ENCODE measurements around the gene STX12.

Gene STX12

DNA sequence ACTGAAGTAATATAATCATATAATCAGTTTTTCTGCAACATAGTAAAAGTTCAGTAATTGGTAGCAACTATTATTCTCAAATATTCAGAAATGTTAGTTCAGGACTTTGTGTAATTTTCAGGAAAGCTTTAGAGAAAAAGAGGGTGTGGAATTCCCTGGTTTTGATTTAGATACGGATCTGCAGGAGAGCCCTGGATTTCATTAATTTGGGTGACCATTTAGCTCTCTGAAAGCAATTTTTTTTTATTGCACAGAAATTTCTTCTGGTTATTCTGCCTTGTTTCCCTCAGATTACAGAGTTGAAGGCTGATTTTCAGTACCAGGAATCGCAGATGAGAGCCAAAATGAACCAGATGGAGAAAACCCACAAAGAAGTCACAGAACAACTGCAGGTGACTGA is 13.8 kb upstream of the STX12 start:
- TF ChIP-seq, protein P1, sequence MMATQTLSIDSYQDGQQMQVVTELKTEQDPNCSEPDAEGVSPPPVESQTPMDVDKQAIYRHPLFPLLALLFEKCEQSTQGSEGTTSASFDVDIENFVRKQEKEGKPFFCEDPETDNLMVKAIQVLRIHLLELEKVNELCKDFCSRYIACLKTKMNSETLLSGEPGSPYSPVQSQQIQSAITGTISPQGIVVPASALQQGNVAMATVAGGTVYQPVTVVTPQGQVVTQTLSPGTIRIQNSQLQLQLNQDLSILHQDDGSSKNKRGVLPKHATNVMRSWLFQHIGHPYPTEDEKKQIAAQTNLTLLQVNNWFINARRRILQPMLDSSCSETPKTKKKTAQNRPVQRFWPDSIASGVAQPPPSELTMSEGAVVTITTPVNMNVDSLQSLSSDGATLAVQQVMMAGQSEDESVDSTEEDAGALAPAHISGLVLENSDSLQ (IDR thresholded peaks at IDR 0.05), result no peak
- TF ChIP-seq FOXK2 (IDR thresholded peaks at IDR 0.05) (no peak), L3MBTL2 (conservative IDR thresholded peaks at IDR 0.05) (no peak), LEF1 (IDR thresholded peaks at IDR 0.05; ENCODE audit: borderline replicate concordance) (no peak)
- POLR2A ChIA-PET, result no interaction called here
- no peak for DNase-seq (ENCODE audit: extremely low spot score)
- CTCF ChIA-PET, result interaction anchor here (1.1 kb wide), 1 partner anchor 90 kb away, joined by 4 read pairs; no protein-coding TSS in a partner anchor

- POLR2A ChIA-PET, result interaction anchor here (1.1 kb wide), 1 partner anchor 12 kb away, joined by 3 read pairs; the partner anchor contains the start of gene STX12
- CTCF ChIA-PET, result interaction anchor here (0.6 kb wide), 2 partner anchors 254 to 415 kb away, joined by 3 to 9 read pairs; no protein-coding TSS in a partner anchor
- DNase-seq (ENCODE audit: extremely low spot score), result no peak
- TF ChIP-seq SP1 (IDR thresholded peaks at IDR 0.05) (no peak), BHLHE40 (IDR thresholded peaks at IDR 0.05; ENCODE audit: borderline replicate concordance) (no peak), SUZ12 (IDR thresholded peaks at IDR 0.05) (no peak), ZNF384 (IDR thresholded peaks at IDR 0.05) (no peak), TARDBP (IDR thresholded peaks at IDR 0.05) (no peak), NFRKB (IDR thresholded peaks at IDR 0.05) (no peak), LEF1 (IDR thresholded peaks at IDR 0.05; ENCODE audit: borderline replicate concordance) (no peak), ELF4 (IDR thresholded peaks at IDR 0.05) (no peak), FOXM1 (IDR thresholded peaks at IDR 0.05; ENCODE audit: borderline replicate concordance) (no peak), FOXA1 (IDR thresholded peaks at IDR 0.05) (no peak), HDGF (IDR thresholded peaks at IDR 0.05; ENCODE audit: borderline replicate concordance) (no peak), ARNT (IDR thresholded peaks at IDR 0.05) (no peak), FOXK2 (IDR thresholded peaks at IDR 0.05) (no peak), L3MBTL2 (conservative IDR thresholded peaks at IDR 0.05) (no peak), CTBP1 (IDR thresholded peaks at IDR 0.05; ENCODE audit: borderline replicate concordance) (no peak)
- TF ChIP-seq, protein P1 (IDR thresholded peaks at IDR 0.05), result no peak
These were observed 12.6 kb upstream of the STX12 start for GRCh38 chr1:27760426-27760825.

DNA sequence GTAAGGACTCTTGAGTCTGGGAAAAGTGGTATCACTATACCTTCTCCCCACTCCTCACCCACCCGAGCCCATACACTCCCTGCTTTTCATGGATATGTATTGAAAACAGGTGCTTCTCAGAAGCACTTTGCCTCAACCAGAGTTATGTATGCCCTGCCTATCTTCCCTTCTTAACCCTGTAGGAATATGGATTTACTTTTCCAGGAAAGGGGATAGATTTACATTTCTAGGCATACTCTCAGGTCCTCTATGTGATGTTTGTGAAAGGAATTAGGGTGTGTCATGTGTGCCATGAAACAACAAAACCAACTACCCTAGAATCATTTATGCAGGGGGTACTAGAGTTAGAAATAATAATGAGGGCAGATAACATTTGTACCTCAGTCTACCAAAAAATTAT is 11.0 kb upstream of the STX12 start:
- ChIA-PET CTCF (interaction anchor here (0.6 kb wide), 1 partner anchor 598 kb away, joined by 3 read pairs; no protein-coding TSS in a partner anchor), POLR2A (no interaction called here)
- TF ChIP-seq NFRKB (IDR thresholded peaks at IDR 0.05) (no peak), CTBP1 (IDR thresholded peaks at IDR 0.05; ENCODE audit: borderline replicate concordance) (no peak), ARNT (IDR thresholded peaks at IDR 0.05) (no peak), ELF4 (IDR thresholded peaks at IDR 0.05) (no peak), ZNF384 (IDR thresholded peaks at IDR 0.05) (no peak), FOXM1 (IDR thresholded peaks at IDR 0.05; ENCODE audit: borderline replicate concordance) (no peak), LEF1 (IDR thresholded peaks at IDR 0.05; ENCODE audit: borderline replicate concordance) (no peak), TARDBP (IDR thresholded peaks at IDR 0.05) (no peak), HDGF (IDR thresholded peaks at IDR 0.05; ENCODE audit: borderline replicate concordance) (no peak)
- TF ChIP-seq, protein P1 (IDR thresholded peaks at IDR 0.05), result no peak
- no peak for DNase-seq (ENCODE audit: extremely low spot score)

DNA sequence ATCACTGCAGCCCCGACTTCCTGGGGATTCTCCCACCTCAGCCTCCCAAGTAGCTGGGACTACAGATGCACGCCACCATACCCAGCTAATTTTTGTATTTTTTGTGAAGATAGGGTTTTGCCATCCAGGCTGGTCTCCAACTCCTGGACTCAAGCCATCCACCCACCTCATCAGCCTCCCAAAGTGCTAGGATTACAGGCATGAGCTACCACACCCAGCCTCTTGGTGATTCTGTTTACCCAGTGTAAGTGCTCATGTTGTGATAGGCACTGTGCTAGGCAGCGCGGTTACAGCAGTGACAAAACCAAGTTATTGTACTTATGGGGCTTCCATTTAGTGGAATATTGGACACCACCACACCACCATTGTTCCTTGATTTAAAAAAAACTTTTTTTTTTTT is 9.7 kb upstream of the STX12 start:
- no peak for DNase-seq (ENCODE audit: extremely low spot score)
- TF ChIP-seq SP1 (IDR thresholded peaks at IDR 0.05) (no peak), BHLHE40 (IDR thresholded peaks at IDR 0.05; ENCODE audit: borderline replicate concordance) (no peak), FOXA1 (IDR thresholded peaks at IDR 0.05) (no peak), ELF4 (IDR thresholded peaks at IDR 0.05) (no peak), TARDBP (IDR thresholded peaks at IDR 0.05) (no peak), ZNF384 (IDR thresholded peaks at IDR 0.05) (no peak), SUZ12 (IDR thresholded peaks at IDR 0.05) (no peak), CTBP1 (IDR thresholded peaks at IDR 0.05; ENCODE audit: borderline replicate concordance) (no peak), LEF1 (IDR thresholded peaks at IDR 0.05; ENCODE audit: borderline replicate concordance) (no peak), L3MBTL2 (conservative IDR thresholded peaks at IDR 0.05) (no peak), ARNT (IDR thresholded peaks at IDR 0.05) (no peak), FOXM1 (IDR thresholded peaks at IDR 0.05; ENCODE audit: borderline replicate concordance) (no peak), HDGF (IDR thresholded peaks at IDR 0.05; ENCODE audit: borderline replicate concordance) (no peak), NFRKB (IDR thresholded peaks at IDR 0.05) (no peak)
- TF ChIP-seq, protein P1 (IDR thresholded peaks at IDR 0.05), result no peak
- CTCF ChIA-PET, result no interaction called here
- POLR2A ChIA-PET, result interaction anchor here (1.7 kb wide), 1 partner anchor 10 kb away, joined by 7 read pairs; the partner anchor contains the start of gene STX12

GRCh38 chr1:27770293-27770830 is 2.7 kb upstream of the STX12 start:
- ChIA-PET POLR2A (no interaction called here), CTCF (no interaction called here)
- no peak for DNase-seq (ENCODE audit: extremely low spot score)
- TF ChIP-seq BHLHE40 (IDR thresholded peaks at IDR 0.05; ENCODE audit: borderline replicate concordance) (no peak), SUZ12 (IDR thresholded peaks at IDR 0.05) (no peak), ARNT (IDR thresholded peaks at IDR 0.05) (no peak), TARDBP (IDR thresholded peaks at IDR 0.05) (no peak), NFRKB (IDR thresholded peaks at IDR 0.05) (no peak), LEF1 (IDR thresholded peaks at IDR 0.05; ENCODE audit: borderline replicate concordance) (no peak), HDGF (IDR thresholded peaks at IDR 0.05; ENCODE audit: borderline replicate concordance) (no peak), FOXM1 (IDR thresholded peaks at IDR 0.05; ENCODE audit: borderline replicate concordance) (no peak), L3MBTL2 (conservative IDR thresholded peaks at IDR 0.05) (no peak), ELF4 (IDR thresholded peaks at IDR 0.05) (no peak), FOXK2 (IDR thresholded peaks at IDR 0.05) (no peak), SP1 (IDR thresholded peaks at IDR 0.05) (no peak), FOXA1 (IDR thresholded peaks at IDR 0.05) (no peak), ZNF384 (IDR thresholded peaks at IDR 0.05) (no peak), CTBP1 (IDR thresholded peaks at IDR 0.05; ENCODE audit: borderline replicate concordance) (no peak)
- TF ChIP-seq, protein P1 (IDR thresholded peaks at IDR 0.05), result no peak
